Measurements from ENCODE around the gene LARP4. TPM values are rescaled to one million over a fixed set of nuclear protein-coding genes. Genes with fewer than 3 reads are reported as not detected.

Gene LARP4
- total RNA-seq, 2 experiments from 2014 or later, result 32.9 to 84.1 TPM

DNA sequence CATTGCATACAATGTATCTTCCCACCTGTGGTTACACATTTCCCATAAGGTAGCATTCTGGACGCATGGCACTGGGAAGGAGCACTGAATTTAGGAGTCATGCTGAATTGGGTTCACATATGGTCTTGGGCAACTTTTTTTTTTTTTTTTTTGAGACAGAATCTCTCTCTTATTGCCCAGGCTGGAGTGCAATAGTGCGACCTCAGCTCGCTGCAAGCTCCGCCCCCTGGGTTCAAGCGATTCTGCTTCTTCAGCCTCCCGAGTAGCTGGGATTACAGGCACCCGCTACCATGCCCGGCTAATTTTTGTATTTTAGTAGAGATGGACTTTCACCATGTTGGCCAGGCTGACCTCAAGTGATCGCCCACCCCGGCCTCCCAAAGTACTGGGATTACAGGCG, 117.4 kb downstream of the LARP4 start:
- Histone ChIP-seq H3K9me2 (ENCODE audit: insufficient read depth, low read length) (no peaks in the 10 kb centered on the region), H3K4me1 (ENCODE audit: insufficient read depth, low read length, poor library complexity, severe bottlenecking) (peaks cover 49% of the 10 kb centered on the region), H3K4me3 (ENCODE audit: low read depth, low read length, poor library complexity, severe bottlenecking) (no peak overlapping the region), H3K4me2 (ENCODE audit: low read length) (peak overlapping the region; percentile 44), H3K36me3 (ENCODE audit: insufficient read depth, low read length) (peaks cover 14% of the 10 kb centered on the region; the same call in 1 of the 2 replicates), H2AFZ (ENCODE audit: low read length) (no peak overlapping the region), H3K27ac (ENCODE audit: low read depth, low read length, poor library complexity, severe bottlenecking) (peak overlapping the region; percentile 58), H3K79me2 (ENCODE audit: insufficient read depth, low read depth, low read length) (peaks cover 49% of the 10 kb centered on the region; the same call in 1 of the 2 replicates), H3K9me3 (ENCODE audit: low read length) (peaks cover under 1% of the 10 kb centered on the region; the same call in 1 of the 2 replicates), H4K20me1 (ENCODE audit: insufficient read depth, low read length) (no peaks in the 10 kb centered on the region)
- no TSS peak for BruUV-seq (replicated peaks)
- ChIA-PET CTCF (ENCODE audit: unreplicated experiment) (no interaction called here), POLR2A (interaction anchor here (0.5 to 1.1 kb wide), 9 partner anchors 9 to 238 kb away, joined by 3 to 6 read pairs (median 3); partner anchors contain the start of gene FAM186A)
- TF ChIP-seq EZH2phosphoT487 (IDR thresholded peaks at IDR 0.05; ENCODE audit: borderline replicate concordance, low read depth, low read length), result no peak
- no peak for TF ChIP-seq CTCF (conservative IDR thresholded peaks at IDR 0.05; ENCODE audit: low read length)
- no peak for DNase-seq (ENCODE audit: low spot score)
- intact Hi-C loops (cut with micrococcal nuclease; ENCODE audit: unreplicated experiment), result no loop called here

DNA sequence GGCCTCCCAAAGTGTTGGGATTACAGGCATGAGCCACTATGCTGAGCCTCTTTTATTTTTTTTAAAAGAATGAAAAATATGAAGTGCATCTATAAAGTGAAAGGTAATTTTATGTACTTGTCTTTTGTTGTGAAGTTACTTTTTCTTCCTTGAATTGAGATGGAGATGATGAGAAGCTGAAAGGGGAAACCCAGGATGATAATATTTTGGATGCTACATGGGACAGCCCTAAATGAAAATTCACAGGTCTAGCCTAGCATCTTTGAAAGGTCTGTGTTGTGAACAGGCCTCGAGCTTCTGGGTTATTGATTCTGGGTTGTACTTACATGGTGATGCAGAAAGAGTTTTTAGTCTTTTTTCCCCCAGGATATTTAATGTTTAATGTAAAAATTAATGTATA, 118.7 kb downstream of the LARP4 start:
- POLR2A ChIA-PET, result interaction anchor here (0.7 to 2.2 kb wide), 2 partner anchors 14 to 19 kb away, joined by 4 to 10 read pairs; partner anchors contain the start of gene DIP2B
- DNase-seq (ENCODE audit: low spot score), result no peak
- TF ChIP-seq CTCF (conservative IDR thresholded peaks at IDR 0.05; ENCODE audit: low read length), result no peak
- TF ChIP-seq EZH2phosphoT487 (IDR thresholded peaks at IDR 0.05; ENCODE audit: borderline replicate concordance, low read depth, low read length), result no peak
- Histone ChIP-seq H3K4me3 (ENCODE audit: low read depth, low read length, poor library complexity, severe bottlenecking) (no peak overlapping the region), H3K9me3 (ENCODE audit: low read length) (peaks cover 6% of the 10 kb centered on the region; the same call in 1 of the 2 replicates), H3K4me2 (ENCODE audit: low read length) (no peak overlapping the region), H3K4me1 (ENCODE audit: insufficient read depth, low read length, poor library complexity, severe bottlenecking) (peaks cover 46% of the 10 kb centered on the region), H3K9me2 (ENCODE audit: insufficient read depth, low read length) (no peaks in the 10 kb centered on the region), H4K20me1 (ENCODE audit: insufficient read depth, low read length) (no peaks in the 10 kb centered on the region), H3K79me2 (ENCODE audit: insufficient read depth, low read depth, low read length) (peaks cover 54% of the 10 kb centered on the region; the same call in 1 of the 2 replicates), H3K36me3 (ENCODE audit: insufficient read depth, low read length) (peaks cover 24% of the 10 kb centered on the region), H3K27ac (ENCODE audit: low read depth, low read length, poor library complexity, severe bottlenecking) (no peak overlapping the region), H2AFZ (ENCODE audit: low read length) (no peak overlapping the region)
- no TSS peak for BruUV-seq (replicated peaks)
- intact Hi-C loops (cut with micrococcal nuclease; ENCODE audit: unreplicated experiment), result no loop called here
- CTCF ChIA-PET (ENCODE audit: unreplicated experiment), result no interaction called here
